NCI-H82 treated with DMSO at 0.1 percent for 48 hours (cell line): ENCODE results near the gene SOHLH1.

Experiments used
- DNase-seq: peaks from one replicate; lab custom pipeline; 2025; ENCODE audit not compliant: unreplicated experiment; lab: John Stamatoyannopoulos, UW

Gene SOHLH1, protein sequence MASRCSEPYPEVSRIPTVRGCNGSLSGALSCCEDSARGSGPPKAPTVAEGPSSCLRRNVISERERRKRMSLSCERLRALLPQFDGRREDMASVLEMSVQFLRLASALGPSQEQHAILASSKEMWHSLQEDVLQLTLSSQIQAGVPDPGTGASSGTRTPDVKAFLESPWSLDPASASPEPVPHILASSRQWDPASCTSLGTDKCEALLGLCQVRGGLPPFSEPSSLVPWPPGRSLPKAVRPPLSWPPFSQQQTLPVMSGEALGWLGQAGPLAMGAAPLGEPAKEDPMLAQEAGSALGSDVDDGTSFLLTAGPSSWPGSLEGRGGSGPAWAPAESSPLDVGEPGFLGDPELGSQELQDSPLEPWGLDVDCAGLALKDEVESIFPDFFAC

DNA sequence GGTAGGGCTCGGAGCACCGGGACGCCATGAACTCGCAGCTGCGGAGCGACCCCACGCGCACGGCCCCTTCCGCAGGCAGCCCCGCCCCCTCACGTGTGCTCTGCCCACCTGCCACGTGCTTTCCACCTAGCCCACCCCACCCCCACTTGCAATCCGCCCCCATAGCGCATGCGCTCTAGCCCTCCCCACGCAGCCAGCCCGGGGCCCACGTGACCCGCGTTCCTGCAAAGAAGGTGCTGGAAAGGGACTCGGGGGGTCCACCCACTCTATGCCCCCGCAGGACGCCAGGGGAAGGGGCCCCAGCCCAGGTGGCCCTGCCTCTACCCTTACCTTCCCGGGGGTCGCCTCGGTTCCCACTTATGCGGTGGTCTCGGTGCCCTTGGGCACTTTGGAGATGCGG, at the start of gene SOHLH1:
Gene SOHLH1, minus strand, starts transcription at position 42 of the 400 bp plus-strand sequence. Its CDS starts 14 bp downstream, at position 28.
- DNase-seq: no peak

DNA sequence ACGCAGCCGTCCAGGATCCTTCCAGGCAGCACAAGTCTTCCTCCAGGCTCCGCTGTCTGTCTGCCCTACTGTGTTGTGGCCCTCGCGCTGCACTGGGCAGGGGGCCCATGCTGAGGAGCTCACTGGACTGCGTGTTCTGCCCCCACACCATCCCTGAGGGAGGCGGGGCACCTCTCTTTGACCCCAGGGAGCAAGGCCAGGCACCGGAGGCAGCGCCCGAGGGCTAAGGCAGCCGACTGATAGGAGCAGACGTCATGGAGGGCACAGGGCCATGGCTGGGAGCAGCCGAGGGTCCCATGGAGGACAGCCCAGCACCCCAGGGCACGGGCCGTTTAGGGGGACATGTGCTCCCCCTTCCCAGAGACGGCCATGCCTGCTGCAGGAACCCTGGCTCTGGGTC, 49.4 kb upstream of the SOHLH1 start:
- no peak for DNase-seq

DNA sequence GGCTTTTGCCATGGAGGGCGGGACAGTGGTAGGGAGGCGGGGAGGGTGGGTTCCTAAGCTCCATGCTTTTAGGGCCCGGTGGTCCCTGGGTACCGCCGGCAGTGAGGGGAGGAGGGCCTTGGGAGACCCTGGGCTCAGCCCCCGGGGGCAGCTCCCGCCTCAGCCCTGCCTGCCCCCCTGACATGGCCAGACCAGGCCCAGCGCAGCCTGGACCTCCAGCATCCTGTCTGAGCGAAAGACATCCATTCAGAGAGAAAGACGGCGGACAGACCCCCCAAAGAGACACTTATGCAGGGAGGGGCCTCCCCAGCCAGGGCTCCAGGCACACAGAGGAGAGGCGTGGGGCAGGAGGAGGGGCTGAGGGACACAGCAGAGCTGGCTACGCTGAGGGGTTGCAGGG, 48.0 kb upstream of the SOHLH1 start:
- no peak for DNase-seq

DNA sequence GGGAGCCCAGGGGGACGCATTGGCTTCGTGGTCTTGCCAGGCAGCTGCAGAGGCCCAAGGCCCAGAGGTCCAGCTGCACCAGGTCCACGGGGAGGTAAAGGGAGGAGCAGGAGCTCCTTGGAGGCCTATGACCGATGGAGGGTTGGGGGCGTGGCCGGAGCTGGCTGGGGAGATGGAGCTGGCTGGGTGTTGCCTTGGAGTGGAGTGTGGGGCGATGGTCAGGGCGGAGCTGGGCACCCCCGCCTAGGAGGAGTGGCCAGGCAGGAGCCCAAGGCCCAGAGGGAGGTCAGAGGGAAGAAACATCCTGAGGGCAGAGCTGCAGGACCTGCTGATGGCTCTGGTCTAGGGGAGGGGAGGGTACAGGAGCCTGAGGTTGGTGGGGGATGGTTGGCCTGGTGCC, 47.3 kb upstream of the SOHLH1 start:
- no peak for DNase-seq

DNA sequence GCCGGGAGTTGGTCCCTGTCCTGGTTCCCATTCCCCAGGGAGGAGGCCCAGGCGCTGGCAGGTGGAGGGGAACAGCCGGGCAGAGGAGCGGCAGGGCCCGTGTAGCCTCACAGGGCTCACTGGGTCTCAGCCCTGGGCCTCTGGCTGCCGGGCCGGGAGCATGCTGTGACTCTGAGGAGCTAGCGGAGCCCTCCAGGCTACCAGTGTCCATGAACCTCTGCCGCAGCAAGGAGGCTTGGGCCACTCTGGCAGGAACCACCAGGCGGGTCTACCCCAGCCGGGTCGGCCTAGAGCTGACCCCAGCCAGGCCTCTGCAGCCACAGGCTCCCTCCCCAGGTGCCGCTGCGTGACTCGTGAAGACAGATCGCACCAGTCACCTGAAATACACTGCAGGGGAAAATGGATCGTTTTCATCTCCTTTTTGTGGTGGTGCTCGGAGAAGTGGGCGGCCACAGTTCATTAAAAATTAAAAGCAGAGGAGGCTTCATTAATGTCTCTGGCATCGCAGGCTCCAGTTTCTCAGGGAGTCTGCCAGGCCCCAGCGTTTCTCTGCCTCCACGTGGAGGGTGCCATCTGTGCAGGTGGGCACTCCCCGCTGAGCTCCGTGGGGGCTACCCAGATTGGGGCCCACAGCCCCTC, 46.5 kb upstream of the SOHLH1 start:
- no peak for DNase-seq

DNA sequence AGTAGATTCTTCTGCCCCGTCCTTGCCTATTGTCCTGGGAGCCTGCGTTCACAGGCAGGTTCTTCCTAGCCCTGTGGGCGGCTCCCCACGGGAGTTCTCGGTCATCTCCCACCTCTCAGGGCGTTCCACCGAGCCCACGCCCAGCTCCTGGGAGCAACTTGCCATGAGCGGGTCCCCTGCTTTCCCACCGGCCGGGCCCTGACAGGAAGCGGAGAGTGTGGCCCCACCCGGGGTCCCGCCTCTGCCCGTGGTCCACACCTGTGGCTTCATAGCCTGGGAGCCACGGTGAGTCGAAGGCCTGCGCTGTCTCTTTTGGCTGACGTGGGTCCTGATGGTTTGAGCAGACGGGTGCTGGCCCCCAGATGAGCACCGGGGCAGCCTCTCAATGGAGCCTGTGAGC, 45.9 kb upstream of the SOHLH1 start:
- DNase-seq: no peak

DNA sequence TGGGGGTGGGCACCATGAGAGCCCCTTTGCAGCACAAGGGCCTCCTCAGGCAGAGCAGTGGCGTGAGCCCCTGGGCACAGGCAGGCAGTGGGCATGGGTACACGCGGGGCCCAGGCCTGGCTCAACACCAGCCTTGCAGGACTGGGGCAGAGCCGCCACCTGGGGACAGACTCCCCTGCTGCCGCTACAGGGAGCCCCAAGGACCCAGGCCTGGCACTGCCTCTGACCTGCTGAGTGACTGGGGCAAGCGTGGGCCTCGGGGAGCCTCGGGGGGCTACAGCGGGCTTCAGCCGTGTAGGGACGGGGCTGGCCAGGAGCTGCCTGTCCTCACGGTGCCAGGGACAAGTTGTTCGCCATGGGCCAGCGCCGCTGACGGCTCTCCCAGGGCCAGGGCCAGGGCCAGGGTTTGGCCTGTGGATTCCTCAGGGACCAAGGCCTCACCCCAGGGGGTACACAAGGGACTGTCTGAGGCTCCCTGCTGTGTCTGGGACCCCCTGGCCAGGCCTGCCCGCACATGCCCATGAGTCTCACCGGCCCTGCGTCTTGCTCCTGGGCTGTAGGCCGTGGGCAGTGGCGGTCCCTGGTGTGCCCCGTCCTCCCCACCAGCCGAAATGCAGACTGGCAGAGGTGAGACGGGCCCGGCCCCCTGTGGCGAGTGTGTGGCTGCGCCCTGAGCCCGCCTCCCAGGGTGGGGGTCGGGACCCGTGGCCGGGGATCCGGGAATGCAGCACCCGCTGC, 45.2 kb upstream of the SOHLH1 start:
- DNase-seq: no peak

DNA sequence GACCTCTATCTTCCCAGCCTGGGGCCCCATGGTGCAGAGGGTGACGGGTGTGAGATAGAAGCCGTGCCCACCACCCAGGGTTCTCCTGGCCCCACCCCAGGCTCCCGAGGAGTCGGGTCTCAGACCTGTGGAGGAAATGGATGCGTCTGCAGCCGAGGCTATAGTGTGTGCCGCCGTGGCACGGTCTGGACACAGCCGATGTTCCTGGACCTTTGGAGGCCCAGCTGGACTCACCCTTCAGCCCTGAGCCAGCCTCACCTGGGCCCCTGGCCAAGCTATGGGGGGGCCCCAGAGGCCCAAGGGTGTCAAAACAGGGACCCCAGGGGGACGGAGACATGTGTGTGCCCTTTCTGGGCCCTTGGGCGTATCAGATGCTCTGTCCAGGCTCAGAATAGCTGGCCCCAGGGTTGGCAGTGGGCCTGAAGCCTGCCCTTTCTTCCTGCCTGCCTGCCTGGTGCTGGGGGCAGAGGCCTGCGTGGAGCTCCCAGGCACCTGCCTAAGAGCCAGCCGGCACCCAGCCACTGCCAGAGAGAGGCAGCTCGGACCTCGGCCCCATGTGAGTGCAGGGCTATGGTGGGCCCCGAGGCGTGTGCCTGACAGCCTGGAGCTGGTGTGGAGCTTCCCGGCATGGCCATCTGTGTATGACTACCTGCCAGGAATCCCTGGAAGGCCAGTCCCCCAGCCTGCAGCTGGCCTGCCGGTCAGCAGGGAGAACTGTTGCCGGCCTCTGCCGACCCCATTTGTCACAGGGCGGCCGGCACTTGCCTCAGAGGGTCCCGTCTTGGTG, 44.5 kb upstream of the SOHLH1 start:
- DNase-seq: no peak

DNA sequence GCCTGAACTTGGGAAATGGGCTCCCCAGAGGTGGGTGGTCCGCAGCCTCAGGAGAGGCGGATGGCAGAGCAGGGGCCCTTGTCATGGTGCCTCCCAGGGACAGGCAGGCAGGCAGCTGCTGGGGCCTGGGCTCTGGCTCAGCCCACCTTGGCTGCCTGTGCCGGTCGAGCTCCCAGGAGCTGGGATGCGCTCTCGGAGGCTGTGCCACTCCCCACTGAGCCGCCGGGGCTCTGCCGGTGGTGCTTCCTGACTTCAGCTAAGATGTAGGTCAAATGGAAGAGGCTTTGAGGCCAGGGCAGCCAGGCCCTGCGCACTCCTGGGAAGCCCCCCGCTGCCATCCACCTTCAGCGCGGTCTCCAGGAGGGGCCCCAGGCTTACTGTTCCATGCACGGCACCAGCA, 43.7 kb upstream of the SOHLH1 start:
- no peak for DNase-seq

DNA sequence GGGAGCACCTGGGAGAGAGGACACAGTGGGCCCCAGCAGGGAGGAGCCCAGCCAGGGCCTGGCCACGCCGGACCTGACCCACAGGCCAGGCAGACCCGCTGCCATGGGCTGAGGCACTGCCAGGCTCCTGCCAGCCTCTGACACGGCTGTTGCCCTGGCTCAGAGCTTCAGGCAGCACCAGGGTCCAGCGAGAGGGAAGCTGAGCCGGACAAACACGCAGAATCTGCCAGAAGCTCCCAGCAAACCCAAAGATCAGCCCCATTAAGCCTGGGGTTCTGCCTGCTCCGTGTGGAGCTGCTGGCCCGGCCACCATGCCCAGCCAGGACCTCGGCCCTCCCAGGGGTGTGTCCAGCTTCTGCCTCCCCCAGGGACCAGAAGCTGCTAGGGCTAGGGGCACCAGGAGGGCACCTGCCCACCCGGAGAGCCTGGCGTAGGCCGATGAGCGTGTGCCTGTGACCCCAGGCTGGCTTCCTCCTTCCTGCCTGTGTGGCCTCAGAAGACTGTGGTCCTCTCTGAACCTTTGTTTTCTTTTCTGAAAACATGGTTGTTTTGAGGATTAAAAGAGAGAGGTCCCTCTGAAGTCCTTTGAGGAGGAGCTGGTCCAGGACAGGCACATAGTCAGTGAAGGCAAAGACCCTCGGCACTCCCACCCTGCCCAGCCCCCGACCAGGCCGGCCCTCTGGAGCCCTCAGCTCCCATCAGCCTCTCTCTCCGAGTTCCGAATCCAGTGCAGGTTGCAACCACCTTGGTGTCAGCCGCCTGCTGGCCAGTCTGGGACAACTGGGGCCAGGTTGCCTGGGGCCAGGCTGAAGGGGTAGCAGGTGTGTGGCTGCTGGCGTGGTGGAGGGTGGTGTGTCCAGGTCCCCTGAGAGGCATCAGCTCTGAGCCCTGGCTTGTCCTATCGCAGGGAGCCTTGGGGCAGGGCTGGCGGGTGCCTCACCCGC, 42.3 kb upstream of the SOHLH1 start:
- DNase-seq: no peak

DNA sequence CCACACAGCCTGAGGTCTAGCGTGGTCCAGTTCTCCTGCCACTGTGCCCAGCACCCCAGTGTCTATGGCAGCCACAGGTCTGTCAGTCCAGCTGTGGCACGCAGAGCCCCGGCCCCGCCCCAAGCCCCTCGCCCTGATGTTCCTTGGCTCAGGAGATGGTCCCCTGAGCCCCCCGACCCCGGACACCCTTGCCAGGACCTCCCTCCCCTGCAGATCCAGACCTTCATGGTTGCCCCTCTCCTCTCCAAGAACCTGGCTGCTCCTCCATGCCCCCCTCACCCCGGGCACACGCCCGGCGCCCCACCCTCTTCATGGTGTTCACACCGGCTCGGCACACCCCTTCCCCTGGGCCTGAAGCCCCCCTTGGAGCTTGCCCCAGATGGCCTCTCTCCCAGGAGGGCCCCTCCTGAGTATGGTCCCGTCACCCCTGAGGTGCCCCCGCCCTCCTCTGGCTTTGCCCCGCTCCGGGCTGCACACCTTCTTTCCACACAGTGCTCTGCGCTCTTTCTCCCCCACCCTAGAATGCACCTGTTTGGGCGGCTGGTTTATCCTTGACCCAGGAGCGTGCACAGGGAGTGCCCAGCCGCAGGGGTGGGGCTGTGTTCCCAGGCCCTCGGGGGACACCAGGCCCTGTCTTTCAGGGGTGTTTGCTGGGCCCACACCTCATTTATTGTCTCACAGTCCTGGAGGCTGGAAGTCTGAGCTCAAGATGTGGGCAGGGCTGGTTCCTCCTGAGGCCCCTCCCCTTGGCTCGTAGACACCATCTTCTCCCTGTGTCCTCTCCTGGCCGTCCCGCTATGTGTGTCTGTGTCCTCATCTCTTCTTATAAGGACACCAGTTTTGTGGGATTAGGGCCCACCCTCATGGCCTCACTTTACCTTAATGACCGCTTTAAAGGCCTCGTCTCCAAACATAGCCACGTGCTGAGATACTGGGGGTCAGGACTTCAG, 40.3 kb upstream of the SOHLH1 start:
- no peak for DNase-seq

DNA sequence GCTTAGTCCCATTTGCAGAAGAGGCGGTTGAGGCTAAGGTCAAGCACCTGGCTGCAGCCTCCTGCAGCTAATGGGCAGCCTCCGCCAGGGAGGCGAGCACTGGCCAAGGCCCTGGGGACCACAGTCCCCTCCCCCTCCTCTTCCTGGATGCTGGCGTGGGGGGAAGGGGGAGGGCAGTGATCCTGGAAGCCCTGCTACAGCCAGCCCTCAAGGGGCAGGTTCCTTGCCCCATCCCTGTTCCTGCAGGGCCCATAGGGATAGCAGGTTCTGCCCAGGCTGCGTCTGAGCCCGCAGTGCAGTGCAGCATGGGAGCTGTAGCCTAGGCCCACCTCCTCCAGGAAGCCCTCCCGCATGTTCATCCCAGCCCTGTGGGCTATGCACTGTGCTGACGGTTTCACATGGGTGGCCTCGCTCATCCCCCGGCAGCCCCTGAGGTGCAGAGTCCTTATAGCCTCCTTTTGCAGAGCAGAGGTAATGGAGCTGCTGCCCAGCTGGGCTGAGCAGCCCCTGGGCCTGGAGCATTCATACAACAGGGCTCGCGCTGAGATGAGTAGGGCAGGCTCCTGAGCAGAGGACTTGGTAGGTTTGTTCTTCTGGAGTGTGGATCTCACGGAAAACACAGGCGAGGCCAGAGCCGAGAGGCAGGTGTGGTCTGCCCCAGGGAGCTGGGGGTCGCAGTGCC, 38.7 kb upstream of the SOHLH1 start:
- no peak for DNase-seq

DNA sequence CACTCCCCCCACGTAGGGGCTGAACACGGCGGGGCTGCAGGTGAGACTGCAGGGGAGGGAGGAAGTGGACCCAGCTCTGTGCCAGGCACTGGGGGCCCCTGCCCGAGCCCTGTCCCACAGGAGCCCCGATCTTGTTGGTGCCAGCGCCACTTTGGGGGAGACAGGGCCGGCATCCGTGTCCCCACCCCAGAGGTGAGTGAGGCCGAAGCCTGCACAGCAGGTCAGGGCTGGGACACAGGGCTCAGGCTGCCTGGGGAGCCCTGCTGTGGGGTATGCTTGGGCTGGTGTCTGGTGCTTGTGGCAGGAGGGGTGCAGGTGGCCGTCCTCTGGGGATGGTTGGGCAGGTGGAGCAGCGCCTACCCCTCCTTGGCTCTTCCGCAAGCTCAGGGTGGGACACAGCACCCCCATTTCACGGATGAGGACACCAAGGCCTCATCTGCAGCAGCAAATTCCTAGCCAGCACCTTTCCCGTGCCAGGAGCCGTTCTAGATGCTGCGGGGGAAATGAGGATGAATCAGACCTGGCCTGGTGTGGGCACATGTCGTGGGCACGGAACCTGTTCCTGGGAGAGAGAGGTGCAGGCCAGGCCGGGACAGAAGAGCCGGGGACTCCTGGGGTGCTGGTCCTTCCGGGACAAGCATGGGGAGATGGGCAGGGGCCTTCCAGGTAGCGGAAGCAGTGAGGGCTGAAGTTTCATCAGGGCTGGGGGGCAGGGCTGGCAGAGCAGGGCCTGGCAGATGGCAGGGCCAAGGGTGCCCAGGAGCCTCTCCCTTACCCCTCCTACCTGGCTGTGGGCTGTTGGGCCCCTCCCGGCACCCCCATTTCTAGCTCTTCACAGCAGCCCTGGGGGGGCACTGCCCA, 37.9 kb upstream of the SOHLH1 start:
- DNase-seq: no peak

DNA sequence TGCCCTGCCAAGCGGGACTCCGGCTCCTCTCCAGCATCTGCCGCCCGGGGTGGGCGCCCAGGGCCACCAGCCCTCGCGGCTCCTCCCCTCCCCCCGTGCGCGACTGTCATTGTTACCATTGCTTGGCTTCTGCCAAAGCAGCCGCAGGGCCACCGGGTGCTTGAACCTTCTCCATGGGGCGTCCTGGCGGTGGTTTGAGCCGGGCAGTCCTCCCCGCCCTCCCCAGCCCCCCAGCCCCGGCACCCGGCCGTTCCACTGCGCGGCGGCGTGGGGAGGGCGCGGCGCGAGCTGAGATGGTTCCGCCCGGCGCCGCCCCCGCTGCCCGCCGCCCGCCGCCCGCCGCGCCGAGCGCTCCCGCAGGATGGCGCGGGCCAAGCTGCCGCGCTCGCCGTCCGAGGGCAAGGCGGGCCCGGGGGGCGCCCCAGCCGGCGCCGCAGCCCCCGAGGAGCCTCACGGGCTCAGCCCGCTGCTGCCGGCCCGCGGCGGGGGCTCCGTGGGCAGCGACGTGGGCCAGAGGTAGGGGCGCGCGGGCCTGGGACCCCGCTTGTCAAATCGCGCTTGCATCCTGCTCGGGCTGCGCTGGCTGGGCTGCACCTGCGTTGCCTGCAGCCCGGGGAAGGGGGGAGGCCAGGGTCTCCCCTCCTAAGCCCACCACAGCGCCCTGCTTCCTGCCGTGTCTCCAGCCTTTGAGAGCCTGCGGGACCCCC, 37.1 kb upstream of the SOHLH1 start:
- DNase-seq: no peak

DNA sequence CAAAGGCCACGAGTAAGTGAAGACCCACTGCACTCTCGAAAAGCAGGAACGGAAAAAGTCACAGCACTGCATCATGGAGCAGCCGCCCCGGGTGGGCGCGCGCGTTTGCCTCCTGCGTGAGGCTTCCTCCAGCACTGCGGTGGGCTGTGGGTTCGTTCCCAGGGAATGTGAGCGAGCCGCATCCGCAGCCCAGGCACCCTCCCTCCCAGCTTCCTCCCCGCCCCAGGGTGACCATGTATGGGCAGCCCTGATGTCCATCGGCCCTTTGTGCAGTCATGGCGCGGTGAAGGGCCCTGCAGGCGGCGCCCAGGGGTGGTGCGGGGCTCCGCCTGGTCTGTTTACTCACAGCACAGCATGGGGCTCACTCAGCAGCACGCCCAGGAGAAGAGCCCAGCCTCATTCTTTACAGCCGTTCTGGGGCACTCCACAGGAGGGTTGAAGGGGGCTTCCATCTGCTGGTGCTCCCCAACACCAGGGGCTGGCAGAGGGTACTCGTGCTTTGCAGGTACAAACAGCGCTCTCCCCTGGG, 35.4 kb upstream of the SOHLH1 start:
- DNase-seq: no peak

DNA sequence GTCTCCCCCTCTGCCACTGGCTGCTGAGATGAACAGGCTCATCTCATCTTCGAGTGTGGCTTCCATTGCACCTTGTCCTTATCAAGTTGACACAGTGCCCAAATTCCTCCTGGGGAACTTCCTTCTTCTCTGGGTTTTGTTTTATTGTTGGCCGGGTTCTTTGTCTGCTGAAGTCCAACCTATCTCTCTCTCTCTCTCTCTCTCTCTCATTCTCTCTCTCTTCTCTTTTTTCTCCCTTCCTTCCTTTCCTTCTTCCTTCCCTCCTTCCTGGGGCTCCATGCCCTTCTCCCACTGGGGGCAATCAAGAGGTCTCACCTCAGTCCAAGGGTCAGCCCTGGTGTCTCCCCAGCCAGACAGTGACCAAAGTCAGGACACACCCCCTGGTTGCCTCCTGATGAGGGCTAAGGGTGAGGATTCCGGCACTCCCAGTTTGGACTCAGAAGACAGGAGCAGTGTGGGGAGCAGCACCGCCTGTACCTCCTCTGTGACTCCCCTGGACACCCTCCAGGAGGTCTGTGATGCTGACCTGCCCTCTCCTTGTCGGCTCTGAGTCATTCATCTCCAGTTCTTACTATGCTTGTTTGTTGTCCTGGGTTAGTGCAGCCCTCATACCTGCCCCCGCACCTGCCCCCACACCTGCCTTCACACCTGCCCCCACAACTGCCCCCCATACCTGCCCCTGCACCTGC, 33.4 kb upstream of the SOHLH1 start:
- DNase-seq: no peak
